Neuronal stem cell (in vitro differentiated cells): ENCODE results near the gene BOD1.

Experiments used
- DNase-seq: peaks from one replicate; pipeline ENCODE4 v3.0.0-alpha.2; 2013; ENCODE audit warnings: low spot score
- H2AFZ ChIP-seq: one replicate; pipeline ENCODE4 v1.6.1; 2013; ENCODE audit warnings: mild to moderate bottlenecking, low read length, inconsistent platforms
- H2AK5ac ChIP-seq: 2 replicates; pipeline ENCODE4 v1.6.1; 2013; ENCODE audit warnings: low read depth, mild to moderate bottlenecking, inconsistent platforms, low read length, moderate library complexity, mixed read lengths
- H2BK120ac ChIP-seq: 2 replicates; pipeline ENCODE4 v1.6.1; 2013; ENCODE audit warnings: low read depth, mild to moderate bottlenecking, inconsistent platforms, low read length, moderate library complexity, mixed read lengths
- H2BK12ac ChIP-seq: one replicate; pipeline ENCODE4 v1.6.1; 2013; ENCODE audit warnings: low read length, inconsistent platforms
- H2BK15ac ChIP-seq: 2 replicates; pipeline ENCODE4 v1.6.1; 2013; ENCODE audit warnings: mild to moderate bottlenecking, low read length, inconsistent platforms, mixed read lengths
- H2BK5ac ChIP-seq: one replicate; pipeline ENCODE4 v1.6.1; 2013; ENCODE audit warnings: inconsistent platforms, mild to moderate bottlenecking, low read length, moderate library complexity
- H3K14ac ChIP-seq: one replicate; pipeline ENCODE4 v1.6.1; 2013; ENCODE audit warnings: low read length, inconsistent platforms
- H3K18ac ChIP-seq: 2 replicates; pipeline ENCODE4 v1.6.1; 2013; ENCODE audit warnings: low read length, inconsistent platforms
- H3K23ac ChIP-seq: 2 replicates; pipeline ENCODE4 v1.6.1; 2013; ENCODE audit warnings: low read depth, mild to moderate bottlenecking, mixed read lengths, low read length, inconsistent platforms; ENCODE audit not compliant: poor library complexity
- H3K27ac ChIP-seq: replicated peaks from 3 replicates; pipeline ENCODE4 v1.5.1; 2013; ENCODE audit warnings: low read length, inconsistent platforms
- H3K27me3 ChIP-seq, 3 experiments: 2 replicates each; pipeline ENCODE4 v1.6.1; 2013; ENCODE audit warnings: low read length in 3 of 3, mild to moderate bottlenecking in 2 of 3, inconsistent platforms in 1 of 3, low read depth in 1 of 3, mixed read lengths in 1 of 3, moderate library complexity in 1 of 3; ENCODE audit not compliant: control insufficient read depth in 3 of 3, insufficient read depth in 3 of 3
- H3K36me3 ChIP-seq, 2 donors: replicated peaks in 1 of 2; 2 replicates each; pipeline ENCODE4 v1.6.1; 2013; ENCODE audit warnings: low read length in 2 of 2; ENCODE audit not compliant: control insufficient read depth in 2 of 2, insufficient read depth in 2 of 2
- H3K4ac ChIP-seq: 2 replicates; pipeline ENCODE4 v1.6.1; 2013; ENCODE audit warnings: inconsistent platforms, mild to moderate bottlenecking, low read length, moderate library complexity
- H3K4me1 ChIP-seq, 2 donors: 1 replicate in 1 of 2; 2 replicates in 1 of 2; pipeline ENCODE4 v1.6.1; 2013; ENCODE audit warnings: low read length in 2 of 2, low read depth in 1 of 2; ENCODE audit not compliant: control insufficient read depth in 2 of 2, insufficient read depth in 1 of 2
- H3K4me2 ChIP-seq: one replicate; pipeline ENCODE4 v1.6.1; 2013; ENCODE audit warnings: mild to moderate bottlenecking, low read length, inconsistent platforms; ENCODE audit not compliant: insufficient read depth, poor library complexity, severe bottlenecking
- H3K4me3 ChIP-seq, 2 donors: 2 replicates each; pipeline ENCODE4 v1.5.1; 2013; ENCODE audit warnings: low read length in 2 of 2, mild to moderate bottlenecking in 2 of 2, inconsistent platforms in 1 of 2, moderate library complexity in 1 of 2
- H3K79me1 ChIP-seq: one replicate; pipeline ENCODE4 v1.6.1; 2013; ENCODE audit warnings: low read depth, mild to moderate bottlenecking, inconsistent platforms, low read length, moderate library complexity
- H3K9ac ChIP-seq: one replicate; pipeline ENCODE4 v1.6.1; 2013; ENCODE audit warnings: mild to moderate bottlenecking, low read depth, low read length, inconsistent platforms; ENCODE audit not compliant: poor library complexity
- H3K9me3 ChIP-seq, 2 donors: replicated peaks in 1 of 2; 2 replicates each; pipeline versions ENCODE3 to v1.6.1; 2013; ENCODE audit warnings: low read length in 2 of 2, mild to moderate bottlenecking in 2 of 2, inconsistent platforms in 1 of 2, low read depth in 1 of 2, mixed read lengths in 1 of 2, moderate library complexity in 1 of 2; ENCODE audit not compliant: control insufficient read depth in 2 of 2, insufficient read depth in 1 of 2
- H4K8ac ChIP-seq: one replicate; pipeline ENCODE4 v1.6.1; 2013; ENCODE audit warnings: low read depth, mild to moderate bottlenecking, inconsistent platforms, low read length, moderate library complexity
- H4K91ac ChIP-seq: one replicate; pipeline ENCODE4 v1.6.1; 2013; ENCODE audit warnings: low read length, low read depth, mild to moderate bottlenecking, inconsistent platforms; ENCODE audit not compliant: poor library complexity
- WGBS, 2 donors: extraction: QIAGEN DNeasy Blood & Tissue Kit; methylation state at CpG; one replicate each; pipeline ENCODE4 v1.1.7; 2013; ENCODE audit warnings: missing lambda C conversion rate in 2 of 2, mixed read lengths in 1 of 2; ENCODE audit not compliant: insufficient read length in 2 of 2, insufficient replicate concordance in 1 of 2; ENCODE audit errors: extremely low coverage in 2 of 2; 5-methylcytosine and 5-hydroxymethylcytosine counted together

Gene BOD1

GRCh38 chr5:173614591-173614990 is 1.9 kb downstream of the BOD1 start:
- Histone ChIP-seq H2BK12ac (no peak overlapping the region), H3K9me3 (no peaks in the 10 kb centered on the region), H2BK15ac (no peak overlapping the region), H3K27ac (no peak overlapping the region), H2BK5ac (no peak overlapping the region), H3K27me3 (no peaks in the 10 kb centered on the region), H3K4me3 (peak overlapping the region in 1 of 2 donors; percentile 61), H3K79me1 (peaks cover 7% of the 10 kb centered on the region), H4K8ac (no peak overlapping the region), H3K4me1 (peaks cover 8 to 10% of the 10 kb centered on the region in 2 donors), H3K23ac (no peak overlapping the region), H2BK120ac (no peak overlapping the region), H2AFZ (no peak overlapping the region), H3K4me2 (peak overlapping the region; percentile 45), H3K4ac (no peak overlapping the region), H4K91ac (no peak overlapping the region), H3K36me3 (peaks cover 18 to 54% of the 10 kb centered on the region in 2 donors), H3K9ac (no peak overlapping the region), H3K14ac (no peak overlapping the region), H3K18ac (no peak overlapping the region), H2AK5ac (no peak overlapping the region)
- WGBS, 2 donors = no CpG with 5 or more reads among the region's 7 CpGs
- no peak for DNase-seq

GRCh38 chr5:173613433-173614159 is 2.9 kb downstream of the BOD1 start:
- Histone ChIP-seq H2BK5ac (no peak overlapping the region), H3K27ac (no peak overlapping the region), H3K18ac (no peak overlapping the region), H2AFZ (no peak overlapping the region), H3K4me3 (no peak overlapping the region), H3K4ac (no peak overlapping the region), H2AK5ac (no peak overlapping the region), H3K9ac (no peak overlapping the region), H2BK120ac (no peak overlapping the region), H3K9me3 (no peaks in the 10 kb centered on the region), H2BK12ac (no peak overlapping the region), H3K4me1 (peaks cover 8 to 10% of the 10 kb centered on the region in 2 donors), H2BK15ac (no peak overlapping the region), H4K91ac (no peak overlapping the region), H3K79me1 (peaks cover 7% of the 10 kb centered on the region), H4K8ac (no peak overlapping the region), H3K23ac (no peak overlapping the region), H3K36me3 (peaks cover 20 to 64% of the 10 kb centered on the region in 2 donors), H3K14ac (no peak overlapping the region), H3K4me2 (no peak overlapping the region), H3K27me3 (no peaks in the 10 kb centered on the region)
- WGBS, 2 donors = no CpG with 5 or more reads among the region's 8 CpGs
- DNase-seq = no peak

GRCh38 chr5:173612948-173613347 is 3.5 kb downstream of the BOD1 start:
- Histone ChIP-seq H2AFZ (no peak overlapping the region), H4K8ac (no peak overlapping the region), H3K36me3 (peaks cover 24 to 70% of the 10 kb centered on the region in 2 donors), H3K4ac (no peak overlapping the region), H3K9me3 (no peaks in the 10 kb centered on the region), H4K91ac (no peak overlapping the region), H3K4me1 (peaks cover 8 to 10% of the 10 kb centered on the region in 2 donors), H3K14ac (no peak overlapping the region), H3K79me1 (peaks cover 7% of the 10 kb centered on the region), H3K27me3 (no peaks in the 10 kb centered on the region), H2BK12ac (no peak overlapping the region), H3K18ac (no peak overlapping the region), H3K9ac (no peak overlapping the region), H3K23ac (no peak overlapping the region), H3K4me3 (no peak overlapping the region), H2BK120ac (no peak overlapping the region), H3K4me2 (no peak overlapping the region), H2AK5ac (no peak overlapping the region), H2BK15ac (no peak overlapping the region), H3K27ac (no peak overlapping the region), H2BK5ac (no peak overlapping the region)
- no peak for DNase-seq
- no CpG with 5 or more reads among the region's 3 CpGs for WGBS, 2 donors

- H3K27ac ChIP-seq = no peak overlapping the region
- H2AFZ ChIP-seq = no peak overlapping the region
- H2BK15ac ChIP-seq = no peak overlapping the region
- peaks cover 31 to 83% of the 10 kb centered on the region in 2 donors for H3K36me3 ChIP-seq
- H3K14ac ChIP-seq = no peak overlapping the region
- H2BK5ac ChIP-seq = no peak overlapping the region
- H3K4me1 ChIP-seq = peaks cover 8% of the 10 kb centered on the region in 2 donors
- no peak overlapping the region for H3K4me2 ChIP-seq
- H3K9ac ChIP-seq = no peak overlapping the region
- peaks cover 7% of the 10 kb centered on the region for H3K79me1 ChIP-seq
- H3K27me3 ChIP-seq = no peaks in the 10 kb centered on the region
- H2BK12ac ChIP-seq = no peak overlapping the region
- H2BK120ac ChIP-seq = no peak overlapping the region
- DNase-seq = no peak
- no CpG with 5 or more reads among the region's 4 CpGs for WGBS, 2 donors
- no peak overlapping the region for H4K8ac ChIP-seq
- no peak overlapping the region for H3K23ac ChIP-seq
- H3K18ac ChIP-seq = no peak overlapping the region
- H3K9me3 ChIP-seq = no peaks in the 10 kb centered on the region
- no peak overlapping the region for H3K4ac ChIP-seq
- no peak overlapping the region for H2AK5ac ChIP-seq
- no peak overlapping the region for H4K91ac ChIP-seq
- no peak overlapping the region for H3K4me3 ChIP-seq
Observed at GRCh38 chr5:173611706-173612105, 4.7 kb downstream of the BOD1 start.
